GM23338 (cell line): ENCODE data around the gene DGLUCY. TPM values are rescaled to one million over a fixed set of nuclear protein-coding genes. Genes with fewer than 3 reads are reported as not detected.
"Not testable (repeated sequence)": the region's sequence is repeated elsewhere in the genome, so short reads cannot be mapped to it uniquely, and the experiment has no call there.

Source experiments
- ATAC-seq: fragments of 200-7000 bp; cut with Tn5 transposase; 3 replicates; pipeline ENCODE4 v1.9.1; 2020
- DNase-seq: peaks from one replicate; pipeline ENCODE4 v3.0.0-alpha.2; 2015; ENCODE audit warnings: low spot score
- H2AFZ ChIP-seq: fragments of 200-600 bp; sonication (generic); 2 replicates; pipeline ENCODE4 v1.8.0; 2016; ENCODE audit warnings: antibody characterized with exemption, mild to moderate bottlenecking, moderate library complexity
- H3F3A ChIP-seq: fragments of 200-600 bp; sonication (generic); replicated peaks from 2 replicates; pipeline ENCODE4 v1.8.0; 2017; ENCODE audit warnings: antibody characterized with exemption, mixed run types, low read depth
- H3K27ac ChIP-seq: fragments of 200-600 bp; sonication (generic); 2 replicates; pipeline ENCODE4 v1.6.1; 2016; ENCODE audit warnings: low read depth
- H3K27me3 ChIP-seq: fragments of 200-600 bp; sonication (generic); 2 replicates; pipeline ENCODE4 v1.8.0; 2016; ENCODE audit warnings: mild to moderate bottlenecking, mixed run types, moderate library complexity; ENCODE audit not compliant: insufficient read depth
- H3K36me3 ChIP-seq: fragments of 200-600 bp; sonication (generic); 2 replicates; pipeline ENCODE4 v1.8.0; 2016; ENCODE audit warnings: mild to moderate bottlenecking; ENCODE audit not compliant: insufficient read depth
- H3K4me1 ChIP-seq: fragments of 200-600 bp; sonication (generic); 2 replicates; pipeline ENCODE4 v1.8.0; 2016; ENCODE audit warnings: mild to moderate bottlenecking, moderate library complexity; ENCODE audit not compliant: insufficient read depth
- H3K4me2 ChIP-seq: fragments of 200-600 bp; sonication (generic); 2 replicates; pipeline ENCODE4 v1.7.1; 2017; ENCODE audit warnings: mixed run types
- H3K4me3 ChIP-seq: fragments of 200-600 bp; sonication (generic); 2 replicates; pipeline ENCODE4 v1.6.1; 2016; ENCODE audit warnings: mixed run types
- H3K79me2 ChIP-seq: fragments of 200-600 bp; sonication (generic); replicated peaks from 2 replicates; pipeline ENCODE4 v1.8.0; 2017; ENCODE audit warnings: mild to moderate bottlenecking; ENCODE audit not compliant: insufficient read depth
- H3K9me2 ChIP-seq: fragments of 200-600 bp; sonication (generic); 2 replicates; pipeline ENCODE4 v1.8.0; 2017; ENCODE audit not compliant: insufficient read depth
- H4K20me1 ChIP-seq: fragments of 200-600 bp; sonication (generic); replicated peaks from 2 replicates; pipeline ENCODE4 v1.8.0; 2017; ENCODE audit warnings: mild to moderate bottlenecking; ENCODE audit not compliant: insufficient read depth
- H3K27ac Mint-ChIP-seq: 2 replicates; pipeline ENCODE4 v1.8.0; 2020; ENCODE audit warnings: inconsistent platforms, mild to moderate bottlenecking, moderate library complexity, mixed read lengths
- H3K27me3 Mint-ChIP-seq: 3 replicates; pipeline ENCODE4 v1.8.0; 2022; ENCODE audit warnings: low read depth, mild to moderate bottlenecking, moderate library complexity, mixed read lengths, inconsistent platforms; ENCODE audit not compliant: insufficient read depth, poor library complexity
- H3K36me3 Mint-ChIP-seq: 3 replicates; pipeline ENCODE4 v1.8.0; 2021; ENCODE audit warnings: low read depth, mild to moderate bottlenecking, inconsistent platforms, moderate library complexity, mixed read lengths
- H3K4me1 Mint-ChIP-seq: 3 replicates; pipeline ENCODE4 v1.8.0; 2020; ENCODE audit warnings: mild to moderate bottlenecking, inconsistent platforms, mixed read lengths
- H3K4me3 Mint-ChIP-seq: 3 replicates; pipeline ENCODE4 v1.8.0; 2021; ENCODE audit warnings: moderate library complexity, mild to moderate bottlenecking, inconsistent platforms, mixed read lengths
- H3K9me3 Mint-ChIP-seq: 3 replicates; pipeline ENCODE4 v1.8.0; 2020; ENCODE audit warnings: moderate library complexity, mild to moderate bottlenecking, inconsistent platforms, mixed read lengths
- EZH2phosphoT487 ChIP-seq: fragments of 200-600 bp; sonication (generic); IDR thresholded peaks from one replicate; pipeline ENCODE4 v1.8.1; 2018; ENCODE audit warnings: antibody characterized with exemption; ENCODE audit not compliant: unreplicated experiment
- JUNB ChIP-seq: IDR thresholded peaks from one replicate; pipeline ENCODE4 v1.6.1; 2016; ENCODE audit warnings: antibody characterized with exemption; ENCODE audit not compliant: unreplicated experiment
- NANOG ChIP-seq: IDR thresholded peaks from 2 replicates; pipeline ENCODE4 v1.6.1; 2016; ENCODE audit warnings: antibody characterized with exemption, borderline replicate concordance
- POLR2AphosphoS5 ChIP-seq: IDR thresholded peaks from 2 replicates; pipeline ENCODE4 v1.6.1; 2016; ENCODE audit warnings: antibody characterized with exemption, low read depth
- REST ChIP-seq: IDR thresholded peaks from one replicate; pipeline ENCODE4 v1.6.1; 2018; ENCODE audit warnings: antibody characterized with exemption; ENCODE audit not compliant: unreplicated experiment
- STAT1 ChIP-seq: IDR thresholded peaks from one replicate; pipeline ENCODE4 v1.6.1; 2016; ENCODE audit warnings: antibody characterized with exemption; ENCODE audit not compliant: unreplicated experiment
- ZNF331 ChIP-seq: fragments of 250-450 bp; sonication (Bioruptor Pico); IDR thresholded peaks from 2 replicates; pipeline ENCODE4 v1.5.0; 2020; ENCODE audit warnings: low read depth, mild to moderate bottlenecking, moderate library complexity
- polyA plus RNA-seq: library from polyadenylated mRNA; unstranded; fragments of >200 nt; fragmentation: Nextera tagmentation; extraction: Ambion mirVana; gene quantifications from 2 replicates; pipeline ENCODE4 v1.2.1, GENCODE V29; 2016
- total RNA-seq: library from RNA; depleted of rRNA; stranded (reverse); fragments of >200 nt; shearing (Covaris generic); gene quantifications from 2 replicates; pipeline ENCODE4 v1.2.3, GENCODE V29; 2014

The DGLUCY gene
- total and polyA plus RNA-seq, 2 experiments from 2014 or later = 14.6 to 31.6 TPM

- Histone ChIP-seq H3K36me3 (no peaks in the 10 kb centered on the region), H3K9me2 (no peaks in the 10 kb centered on the region), H3K4me3 (no peak overlapping the region), H3K4me1 (no peaks in the 10 kb centered on the region), H4K20me1 (no peaks in the 10 kb centered on the region), H3K27ac (no peak overlapping the region), H3K79me2 (no peaks in the 10 kb centered on the region), H3K4me2 (no peak overlapping the region), H2AFZ (no peak overlapping the region), H3K27me3 (no peaks in the 10 kb centered on the region), H3F3A (no peaks in the 10 kb centered on the region)
- Mint-ChIP-seq H3K4me1 (no peaks in the 10 kb centered on the region), H3K4me3 (no peak overlapping the region), H3K36me3 (no peaks in the 10 kb centered on the region), H3K27me3 (no peaks in the 10 kb centered on the region), H3K27ac (no peak overlapping the region), H3K9me3 (no peaks in the 10 kb centered on the region)
- ATAC-seq (no peak), DNase-seq (no peak)
- TF ChIP-seq NANOG (no peak), EZH2phosphoT487 (no peak)
These were observed 18.7 kb upstream of the DGLUCY start for GRCh38 chr14:91095178-91095577.

GRCh38 chr14:91097657-91098056 lies 16.2 kb upstream of the DGLUCY start:
- H3K4me1 Mint-ChIP-seq = not testable (repeated sequence)

GRCh38 chr14:91098591-91098990 lies 15.3 kb upstream of the DGLUCY start:
- Mint-ChIP-seq H3K9me3 (no peaks in the 10 kb centered on the region), H3K4me1 (no peaks in the 10 kb centered on the region), H3K27me3 (peaks cover 3% of the 10 kb centered on the region), H3K4me3 (no peak overlapping the region), H3K27ac (no peak overlapping the region), H3K36me3 (no peaks in the 10 kb centered on the region)
- ATAC-seq (no peak), DNase-seq (no peak)
- Histone ChIP-seq H2AFZ (no peak overlapping the region; the same call in 1 of the 2 replicates), H3K36me3 (no peaks in the 10 kb centered on the region), H4K20me1 (no peaks in the 10 kb centered on the region), H3F3A (no peaks in the 10 kb centered on the region), H3K27ac (no peak overlapping the region), H3K79me2 (no peaks in the 10 kb centered on the region), H3K4me3 (no peak overlapping the region), H3K27me3 (no peaks in the 10 kb centered on the region), H3K4me1 (no peaks in the 10 kb centered on the region), H3K4me2 (no peak overlapping the region), H3K9me2 (no peaks in the 10 kb centered on the region)
- TF ChIP-seq POLR2AphosphoS5 (no peak), ZNF331 (CRISPR knock-in tag) (no peak), REST (no peak), JUNB (no peak), STAT1 (no peak), NANOG (no peak)

More at GRCh38 chr14:91097657-91098056, 16.2 kb upstream of the DGLUCY start:
- not testable (repeated sequence) for DNase-seq, H3K9me3 Mint-ChIP-seq, H3K4me1 ChIP-seq, H4K20me1 ChIP-seq, H3K79me2 ChIP-seq, H3K4me3 Mint-ChIP-seq, H3K9me2 ChIP-seq, H3K36me3 Mint-ChIP-seq, ATAC-seq, H3K4me3 ChIP-seq, H3K27ac Mint-ChIP-seq, H3K4me2 ChIP-seq, H3F3A ChIP-seq, H2AFZ ChIP-seq, H3K27me3 ChIP-seq, H3K27me3 Mint-ChIP-seq, H3K36me3 ChIP-seq, H3K27ac ChIP-seq
